ENCODE measurements around the gene UTF1.

The UTF1 gene

GRCh38 chr10:133242611-133243356 is 12.8 kb downstream of the UTF1 start:
- Mint-ChIP-seq H3K4me3 (no peak overlapping the region), H3K27ac (peak overlapping the region in 1 of 3 experiments; percentile 0), H3K4me1 (peaks cover 4% of the 10 kb centered on the region), H3K36me3 (ENCODE audit: low read depth) (no peaks in the 10 kb centered on the region), H3K9me3 (no peaks in the 10 kb centered on the region), H3K27me3 (ENCODE audit: low read depth) (peaks cover 66% of the 10 kb centered on the region)
- no peak for TF ChIP-seq CTCF (IDR thresholded peaks at IDR 0.05; ENCODE audit: unreplicated experiment in 3 of 3)

GRCh38 chr10:133243593-133243992 is 13.6 kb downstream of the UTF1 start:
- no peak overlapping the region for H3K27ac Mint-ChIP-seq
- peaks cover 58% of the 10 kb centered on the region for H3K27me3 Mint-ChIP-seq (ENCODE audit: low read depth)
- no peak overlapping the region for H3K4me3 Mint-ChIP-seq
- no peaks in the 10 kb centered on the region for H3K9me3 Mint-ChIP-seq
- TF ChIP-seq CTCF (IDR thresholded peaks at IDR 0.05; ENCODE audit: unreplicated experiment in 3 of 3): no peak
- H3K4me1 Mint-ChIP-seq: peaks cover 4% of the 10 kb centered on the region
- H3K36me3 Mint-ChIP-seq (ENCODE audit: low read depth): no peaks in the 10 kb centered on the region

GRCh38 chr10:133245439-133246235 is 15.6 kb downstream of the UTF1 start:
- no peak for TF ChIP-seq CTCF (IDR thresholded peaks at IDR 0.05; ENCODE audit: unreplicated experiment in 3 of 3)
- Mint-ChIP-seq H3K36me3 (ENCODE audit: low read depth) (no peaks in the 10 kb centered on the region), H3K27me3 (ENCODE audit: low read depth) (peaks cover 55% of the 10 kb centered on the region), H3K27ac (no peak overlapping the region), H3K9me3 (no peaks in the 10 kb centered on the region), H3K4me3 (no peak overlapping the region), H3K4me1 (peaks cover 9% of the 10 kb centered on the region)

- no peak for TF ChIP-seq CTCF (IDR thresholded peaks at IDR 0.05; ENCODE audit: unreplicated experiment in 3 of 3)
- H3K27ac Mint-ChIP-seq: no peak overlapping the region
- peaks cover 49% of the 10 kb centered on the region for H3K27me3 Mint-ChIP-seq (ENCODE audit: low read depth)
- peaks cover 9% of the 10 kb centered on the region for H3K4me1 Mint-ChIP-seq
- no peaks in the 10 kb centered on the region for H3K36me3 Mint-ChIP-seq (ENCODE audit: low read depth)
- H3K4me3 Mint-ChIP-seq: no peak overlapping the region
- no peaks in the 10 kb centered on the region for H3K9me3 Mint-ChIP-seq
These were observed 16.2 kb downstream of the UTF1 start for GRCh38 chr10:133246236-133246626.

GRCh38 chr10:133247681-133248333 is 17.8 kb downstream of the UTF1 start:
- H3K9me3 Mint-ChIP-seq: no peaks in the 10 kb centered on the region
- H3K36me3 Mint-ChIP-seq (ENCODE audit: low read depth): no peaks in the 10 kb centered on the region
- no peak for TF ChIP-seq CTCF (IDR thresholded peaks at IDR 0.05; ENCODE audit: unreplicated experiment in 3 of 3)
- no peak overlapping the region for H3K27ac Mint-ChIP-seq
- peaks cover 9% of the 10 kb centered on the region for H3K4me1 Mint-ChIP-seq
- H3K4me3 Mint-ChIP-seq: no peak overlapping the region
- H3K27me3 Mint-ChIP-seq (ENCODE audit: low read depth): peaks cover 34% of the 10 kb centered on the region
